Large intestine (tissue), 12 donors: ENCODE data around the gene DDX5. TPM values are rescaled to one million over a fixed set of nuclear protein-coding genes. Genes with fewer than 3 reads are reported as not detected.

Source experiments
- DNase-seq, 2 donors: peaks; one replicate each; pipeline versions ENCODE4 v3.0.0 to v3.0.0-alpha.2; 2013
- H3K27ac ChIP-seq: one replicate; pipeline ENCODE4 v1.5.1; 2013; ENCODE audit warnings: low read length
- H3K27me3 ChIP-seq: 2 replicates; pipeline ENCODE4 v1.6.1; 2013; ENCODE audit warnings: low read length; ENCODE audit not compliant: control insufficient read depth, insufficient read depth
- H3K36me3 ChIP-seq: 2 replicates; pipeline ENCODE4 v1.6.1; 2013; ENCODE audit warnings: low read length; ENCODE audit not compliant: control insufficient read depth, insufficient read depth
- H3K4me1 ChIP-seq: one replicate; pipeline ENCODE4 v1.6.1; 2013; ENCODE audit warnings: low read length; ENCODE audit not compliant: control insufficient read depth, insufficient read depth
- H3K4me3 ChIP-seq: one replicate; pipeline ENCODE4 v1.5.1; 2013; ENCODE audit warnings: low read length
- H3K9me3 ChIP-seq: one replicate; pipeline ENCODE4 v1.6.1; 2013; ENCODE audit warnings: mild to moderate bottlenecking, low read depth, low read length, moderate library complexity; ENCODE audit not compliant: control insufficient read depth
- WGBS: methylation state at CpG from one replicate; pipeline ENCODE4 v1.1.5; 2013; ENCODE audit warnings: low lambda C conversion rate; ENCODE audit not compliant: insufficient coverage; 5-methylcytosine and 5-hydroxymethylcytosine counted together
- long read RNA-seq, 11 donors: transcript quantifications; one replicate each; lab custom pipeline, GENCODE V29; 2026
- polyA plus RNA-seq: library from polyadenylated mRNA; unstranded; fragments of 120-200 nt; gene quantifications from one replicate; pipeline ENCODE4 v1.2.1, GENCODE V29; 2013

Gene DDX5
- 575 TPM for polyA plus RNA-seq
- long read RNA-seq, donor 1, transcript DDX5-215 (12 exons, 3,558 nt) = minor isoform, 5 of 82 reads
- long read RNA-seq, donor 1, transcript DDX5-201 (13 exons, 2,554 nt) = major isoform, 55 of 82 reads
- long read RNA-seq, donor 1, partial matches to known transcripts = 16 of 82 reads
- long read RNA-seq, donor 1, other reads (novel, unspliced or antisense) = 0 of 82 reads
- long read RNA-seq, donor 2, transcript DDX5-233 (2 exons, 699 nt) = minor isoform, 10 of 207 reads
- long read RNA-seq, donor 2, transcript DDX5-215 (12 exons, 3,558 nt) = minor isoform, 13 of 207 reads
- long read RNA-seq, donor 2, transcript DDX5-201 (13 exons, 2,554 nt) = major isoform, 97 of 207 reads
- long read RNA-seq, donor 2, partial matches to known transcripts = 84 of 207 reads
- long read RNA-seq, donor 2, other reads (novel, unspliced or antisense) = 0 of 207 reads
- long read RNA-seq, donor 3 = 0 reads
- long read RNA-seq, donor 4, transcript DDX5-201 (13 exons, 2,554 nt) = major isoform, 10 of 27 reads
- long read RNA-seq, donor 4, partial matches to known transcripts = 15 of 27 reads
- long read RNA-seq, donor 4, other reads (novel, unspliced or antisense) = 0 of 27 reads
- long read RNA-seq, donor 5, transcript DDX5-201 (13 exons, 2,554 nt) = major isoform, 69 of 118 reads
- long read RNA-seq, donor 5, transcript DDX5-215 (12 exons, 3,558 nt) = minor isoform, 8 of 118 reads
- long read RNA-seq, donor 5, partial matches to known transcripts = 33 of 118 reads
- long read RNA-seq, donor 5, other reads (novel, unspliced or antisense) = 0 of 118 reads
- long read RNA-seq, donor 6, transcript DDX5-215 (12 exons, 3,558 nt) = minor isoform, 7 of 166 reads
- long read RNA-seq, donor 6, transcript DDX5-201 (13 exons, 2,554 nt) = major isoform, 71 of 166 reads
- long read RNA-seq, donor 6, transcript DDX5-233 (2 exons, 699 nt) = minor isoform, 7 of 166 reads
- long read RNA-seq, donor 6, partial matches to known transcripts = 76 of 166 reads
- long read RNA-seq, donor 6, other reads (novel, unspliced or antisense) = 0 of 166 reads
- long read RNA-seq, donor 7, transcript DDX5-233 (2 exons, 699 nt) = minor isoform, 7 of 158 reads
- long read RNA-seq, donor 7, transcript DDX5-201 (13 exons, 2,554 nt) = major isoform, 39 of 158 reads
- long read RNA-seq, donor 7, partial matches to known transcripts = 106 of 158 reads
- long read RNA-seq, donor 7, other reads (novel, unspliced or antisense) = 0 of 158 reads
- long read RNA-seq, donor 8, transcript DDX5-201 (13 exons, 2,554 nt) = major isoform, 74 of 209 reads
- long read RNA-seq, donor 8, transcript DDX5-215 (12 exons, 3,558 nt) = minor isoform, 12 of 209 reads
- long read RNA-seq, donor 8, partial matches to known transcripts = 110 of 209 reads
- long read RNA-seq, donor 8, other reads (novel, unspliced or antisense) = 0 of 209 reads
- long read RNA-seq, donor 9, transcript DDX5-201 (13 exons, 2,554 nt) = major isoform, 51 of 153 reads
- long read RNA-seq, donor 9, transcript DDX5-215 (12 exons, 3,558 nt) = minor isoform, 5 of 153 reads
- long read RNA-seq, donor 9, partial matches to known transcripts = 88 of 153 reads
- long read RNA-seq, donor 9, other reads (novel, unspliced or antisense) = 0 of 153 reads
- long read RNA-seq, donor 10, transcript DDX5-233 (2 exons, 699 nt) = minor isoform, 10 of 227 reads
- long read RNA-seq, donor 10, transcript DDX5-201 (13 exons, 2,554 nt) = major isoform, 122 of 227 reads
- long read RNA-seq, donor 10, transcript DDX5-215 (12 exons, 3,558 nt) = minor isoform, 6 of 227 reads
- long read RNA-seq, donor 10, partial matches to known transcripts = 78 of 227 reads
- long read RNA-seq, donor 10, other reads (novel, unspliced or antisense) = 5 of 227 reads
- long read RNA-seq, donor 11, transcript DDX5-201 (13 exons, 2,554 nt) = major isoform, 61 of 111 reads
- long read RNA-seq, donor 11, partial matches to known transcripts = 37 of 111 reads
- long read RNA-seq, donor 11, other reads (novel, unspliced or antisense) = 0 of 111 reads

DNA sequence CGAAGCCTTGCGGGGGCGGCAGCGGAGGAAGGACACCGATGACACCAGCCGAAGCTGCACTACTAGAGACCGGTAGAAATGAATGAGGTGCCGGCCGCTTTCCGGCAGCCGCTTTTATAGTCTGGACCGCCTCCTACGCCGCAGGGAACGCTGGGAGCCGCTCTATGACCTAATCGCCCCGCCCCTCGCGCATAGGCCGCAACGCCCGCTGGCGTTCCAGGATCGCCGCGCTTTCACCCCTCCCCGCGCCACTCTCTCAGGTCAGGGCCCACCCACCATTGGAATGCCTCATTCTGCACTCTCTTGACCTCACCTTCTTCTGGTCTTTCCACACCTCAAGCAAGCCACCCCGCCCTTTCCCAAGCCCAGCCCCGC lies at the start of gene DDX5:
Gene DDX5, minus strand, starts transcription at position 89 of the 375 bp plus-strand sequence. CDS start 170 bp downstream, outside the sequence.
- H3K4me3 ChIP-seq = peak within 1 kb of the TSS; percentile 75
- WGBS = no CpG with 5 or more reads among the region's 31 CpGs
- no peaks in the 10 kb centered on the region for H3K9me3 ChIP-seq
- peaks cover 12% of the 10 kb centered on the region for H3K4me1 ChIP-seq
- H3K27ac ChIP-seq = peak within 1 kb of the TSS; percentile 98
- H3K36me3 ChIP-seq = peaks cover 57% of the 10 kb centered on the region
- DNase-seq = peak in 1 of 2 donors; percentile 98
- no peaks in the 10 kb centered on the region for H3K27me3 ChIP-seq

DNA sequence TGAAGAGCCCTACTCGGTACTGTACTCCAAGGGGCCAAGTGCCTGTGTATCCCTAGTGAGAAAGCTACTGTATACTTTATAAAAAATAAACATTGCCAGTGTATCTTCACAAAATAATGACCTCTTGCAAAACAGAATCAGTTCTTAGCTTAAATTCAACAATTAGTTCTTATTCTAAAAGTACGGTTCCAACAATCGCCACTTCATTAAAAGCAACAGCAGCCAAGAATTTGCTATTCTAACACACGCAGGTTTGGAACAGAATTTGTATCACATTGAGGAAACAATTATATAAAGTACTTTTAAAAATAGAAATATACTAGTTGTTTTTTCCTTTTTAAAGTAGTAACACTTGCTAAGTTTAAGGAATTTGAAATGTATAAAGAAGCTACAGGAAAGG lies 49.2 kb upstream of the DDX5 start:
- no peak overlapping the region for H3K4me3 ChIP-seq
- H3K27ac ChIP-seq = no peak overlapping the region
- no peaks in the 10 kb centered on the region for H3K9me3 ChIP-seq
- H3K4me1 ChIP-seq = no peaks in the 10 kb centered on the region
- DNase-seq = no peak
- peaks cover 30% of the 10 kb centered on the region for H3K36me3 ChIP-seq
- H3K27me3 ChIP-seq = no peaks in the 10 kb centered on the region
- WGBS = no CpG with 5 or more reads among the region's 4 CpGs

DNA sequence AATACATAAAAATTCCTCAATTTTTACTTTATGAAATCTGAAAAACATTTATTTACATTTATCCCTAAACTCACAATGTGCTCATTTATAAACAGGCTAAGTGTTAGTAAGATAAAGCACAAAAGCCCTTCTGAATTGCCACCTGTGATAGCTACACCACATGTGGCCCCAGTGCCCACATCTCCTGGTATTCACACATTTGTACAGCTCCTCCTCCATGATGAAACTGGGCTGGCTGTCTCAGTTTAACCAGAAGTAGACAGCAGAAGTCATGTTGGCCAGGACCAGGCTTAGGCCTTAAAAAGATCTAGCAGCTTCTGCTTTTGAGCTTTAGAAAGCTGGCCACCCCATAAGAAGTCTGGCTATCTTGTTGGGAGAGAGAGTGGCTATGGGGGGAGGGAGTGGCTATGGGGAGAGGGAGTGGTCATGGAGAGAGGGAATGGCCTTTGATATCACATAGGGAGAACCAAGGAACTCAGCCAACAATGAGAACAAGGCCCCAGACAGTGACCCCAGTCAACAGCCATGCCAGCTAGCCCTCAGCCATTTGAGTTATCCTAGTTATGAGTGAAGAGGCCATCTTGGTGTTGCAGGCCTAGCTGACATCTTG lies 48.0 kb upstream of the DDX5 start:
- Histone ChIP-seq H3K36me3 (peaks cover 34% of the 10 kb centered on the region), H3K4me3 (no peak overlapping the region), H3K27me3 (no peaks in the 10 kb centered on the region), H3K4me1 (no peaks in the 10 kb centered on the region), H3K27ac (no peak overlapping the region), H3K9me3 (no peaks in the 10 kb centered on the region)
- DNase-seq = no peak

DNA sequence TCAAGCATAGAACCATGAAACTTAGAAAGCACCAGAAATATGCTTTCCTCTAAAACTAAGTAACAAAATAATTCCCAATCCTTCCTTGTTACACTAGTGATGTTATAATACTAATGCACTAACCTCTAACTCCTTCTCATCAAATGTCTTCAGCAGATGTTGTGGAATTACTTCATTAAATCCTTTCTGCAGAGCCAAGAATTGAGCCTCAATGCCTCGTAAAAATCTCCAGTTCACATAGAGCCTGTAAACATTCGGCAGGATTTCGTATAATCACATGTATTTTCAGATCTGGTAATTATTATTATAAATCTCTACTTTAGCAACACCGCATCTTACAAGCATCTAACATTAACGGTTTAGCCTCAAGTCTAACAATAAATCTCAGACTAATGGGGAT lies 45.4 kb upstream of the DDX5 start:
- WGBS = 95% methylated on average over 4 of the region's 5 CpGs
- DNase-seq = no peak
- Histone ChIP-seq H3K27ac (no peak overlapping the region), H3K36me3 (peaks cover 52% of the 10 kb centered on the region), H3K4me1 (no peaks in the 10 kb centered on the region), H3K9me3 (no peaks in the 10 kb centered on the region), H3K4me3 (no peak overlapping the region), H3K27me3 (no peaks in the 10 kb centered on the region)

DNA sequence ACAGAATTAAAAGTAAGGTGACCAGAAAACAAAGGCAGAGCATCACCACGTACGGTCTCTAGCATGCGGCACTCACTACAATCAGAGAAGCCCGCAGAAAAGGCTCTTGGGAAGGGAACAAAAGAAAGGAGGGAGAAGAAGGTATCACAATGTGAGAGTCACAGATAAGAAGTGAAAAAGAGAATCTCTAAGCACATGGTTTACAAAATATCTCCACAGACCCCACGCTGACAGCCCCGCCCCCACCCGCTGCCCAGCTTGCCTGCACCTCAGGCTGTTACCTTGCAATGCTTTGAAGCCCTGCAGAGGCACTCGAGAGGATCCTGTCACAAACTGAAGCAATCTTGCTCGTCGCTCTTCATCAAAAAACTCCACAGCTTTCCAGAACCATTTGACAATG lies 41.2 kb upstream of the DDX5 start:
- Histone ChIP-seq H3K4me3 (no peak overlapping the region), H3K27ac (no peak overlapping the region), H3K36me3 (peaks cover 54% of the 10 kb centered on the region), H3K4me1 (no peaks in the 10 kb centered on the region), H3K9me3 (no peaks in the 10 kb centered on the region), H3K27me3 (no peaks in the 10 kb centered on the region)
- 100% methylated on average over 1 of the region's 10 CpGs for WGBS
- DNase-seq = no peak

DNA sequence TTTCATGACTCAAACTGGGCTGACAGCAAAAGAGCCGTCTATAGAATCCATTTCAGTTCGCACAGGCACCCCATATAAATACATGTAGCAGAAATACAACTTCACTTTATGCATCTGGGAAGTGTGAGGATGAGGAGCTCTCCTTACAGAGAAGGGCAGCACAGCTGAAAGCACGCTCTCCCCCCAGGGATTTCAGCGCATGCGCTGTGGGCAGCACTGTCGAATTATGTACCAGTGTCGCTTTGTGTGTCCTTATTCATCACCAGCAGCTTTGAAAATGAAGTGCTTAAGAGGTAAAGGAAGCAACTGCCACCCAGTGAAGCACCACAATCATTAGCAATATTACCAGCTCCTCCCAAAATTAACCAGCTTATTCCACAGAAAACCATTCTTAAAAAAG lies 40.6 kb upstream of the DDX5 start:
- Histone ChIP-seq H3K4me1 (no peaks in the 10 kb centered on the region), H3K27ac (no peak overlapping the region), H3K27me3 (no peaks in the 10 kb centered on the region), H3K36me3 (peaks cover 57% of the 10 kb centered on the region), H3K9me3 (no peaks in the 10 kb centered on the region), H3K4me3 (no peak overlapping the region)
- no CpG with 5 or more reads among the region's 7 CpGs for WGBS
- DNase-seq = no peak

DNA sequence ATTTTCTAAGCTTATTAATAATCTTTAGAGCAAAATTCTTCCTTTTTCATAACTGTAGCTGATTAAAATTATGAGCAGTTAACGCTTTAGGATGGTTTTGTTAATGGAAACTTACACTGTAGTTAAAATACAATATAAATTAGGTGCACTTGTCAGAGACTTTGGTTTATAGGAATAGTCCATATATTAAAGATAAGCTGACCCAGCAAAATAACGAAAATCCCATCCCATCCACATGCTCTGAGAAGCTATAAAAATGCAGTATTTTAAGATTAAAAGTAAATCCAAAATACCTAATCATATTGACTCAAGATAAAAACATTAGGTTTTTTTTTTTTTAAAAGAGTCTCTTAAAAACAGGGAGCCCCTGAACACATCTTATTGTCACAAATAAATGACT lies 38.7 kb upstream of the DDX5 start:
- Histone ChIP-seq H3K4me1 (no peaks in the 10 kb centered on the region), H3K4me3 (no peak overlapping the region), H3K9me3 (no peaks in the 10 kb centered on the region), H3K36me3 (peaks cover 54% of the 10 kb centered on the region), H3K27ac (no peak overlapping the region), H3K27me3 (no peaks in the 10 kb centered on the region)
- no peak for DNase-seq
- WGBS = 100% methylated on average over 1 of the region's 2 CpGs

DNA sequence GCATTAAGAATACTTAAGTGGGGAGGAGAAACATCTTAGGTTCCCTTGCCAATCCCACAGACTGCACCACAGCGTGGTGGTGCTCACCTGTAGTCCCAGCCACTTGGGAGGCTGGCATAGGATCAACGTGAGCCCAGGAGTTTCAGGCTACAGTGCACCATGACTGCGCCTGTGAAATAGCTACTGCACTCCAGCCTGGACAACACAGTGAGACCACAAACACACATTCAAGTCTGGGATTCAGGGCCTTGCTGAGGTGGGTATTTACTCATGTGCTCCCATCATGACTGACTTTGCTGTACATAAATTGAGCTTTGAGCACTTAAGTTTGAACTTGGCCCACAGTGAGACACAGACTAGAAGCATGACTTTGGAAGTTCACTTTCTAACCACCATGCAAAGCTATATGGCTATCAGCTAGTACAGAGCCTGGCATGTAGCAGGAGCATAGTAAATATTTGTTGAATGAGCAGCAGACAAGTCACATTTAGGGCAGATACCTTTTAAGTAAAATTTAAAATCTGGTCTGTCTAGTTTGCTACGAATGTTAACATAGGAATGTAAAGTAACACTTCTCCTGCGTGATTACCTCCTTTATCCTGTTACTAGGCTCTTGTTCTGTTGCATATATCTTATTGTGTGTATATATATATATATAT lies 34.2 kb upstream of the DDX5 start:
- H3K36me3 ChIP-seq = peaks cover 52% of the 10 kb centered on the region
- H3K9me3 ChIP-seq = no peaks in the 10 kb centered on the region
- H3K27me3 ChIP-seq = no peaks in the 10 kb centered on the region
- H3K4me1 ChIP-seq = no peaks in the 10 kb centered on the region
- H3K27ac ChIP-seq = no peak overlapping the region
- no CpG with 5 or more reads among the region's 5 CpGs for WGBS
- H3K4me3 ChIP-seq = no peak overlapping the region
- no peak for DNase-seq
